H9 (cell line): Measurements from ENCODE around the gene ABCB8. TPM values are rescaled to one million over a fixed set of nuclear protein-coding genes. Genes with fewer than 3 reads are reported as not detected.

Source experiments
- DNase-seq: peaks from one replicate; pipeline ENCODE4 v3.0.0-alpha.2; 2017
- H2AFZ ChIP-seq: one replicate; pipeline ENCODE4 v1.6.1; 2013; ENCODE audit warnings: mild to moderate bottlenecking, low read length, control low read depth, moderate library complexity
- H2AK5ac ChIP-seq: 2 replicates; pipeline ENCODE4 v1.6.1; 2013; ENCODE audit warnings: low read length, control low read depth, mixed read lengths; ENCODE audit not compliant: insufficient read length
- H2BK120ac ChIP-seq: one replicate; pipeline ENCODE4 v1.6.1; 2013; ENCODE audit warnings: low read depth, mild to moderate bottlenecking, low read length, control low read depth, inconsistent platforms; ENCODE audit not compliant: poor library complexity, severe bottlenecking
- H2BK12ac ChIP-seq: 2 replicates; pipeline ENCODE4 v1.6.1; 2013; ENCODE audit warnings: low read length, control low read depth, mixed read lengths, low read depth; ENCODE audit not compliant: insufficient read length
- H2BK15ac ChIP-seq: 2 replicates; pipeline ENCODE4 v1.6.1; 2013; ENCODE audit warnings: low read depth, low read length, control low read depth
- H2BK20ac ChIP-seq: one replicate; pipeline ENCODE4 v1.6.1; 2013; ENCODE audit warnings: low read depth, mild to moderate bottlenecking, low read length, control low read depth, inconsistent platforms; ENCODE audit not compliant: poor library complexity, severe bottlenecking
- H2BK5ac ChIP-seq: 2 replicates; pipeline ENCODE4 v1.6.1; 2013; ENCODE audit warnings: low read length, control low read depth, mixed read lengths; ENCODE audit not compliant: insufficient read length
- H3K14ac ChIP-seq: 2 replicates; pipeline ENCODE4 v1.6.1; 2013; ENCODE audit warnings: low read length, control low read depth; ENCODE audit not compliant: insufficient read depth
- H3K18ac ChIP-seq: 2 replicates; pipeline ENCODE4 v1.6.1; 2013; ENCODE audit warnings: low read depth, mild to moderate bottlenecking, mixed read lengths, low read length, control low read depth; ENCODE audit not compliant: insufficient read length
- H3K23ac ChIP-seq: 2 replicates; pipeline ENCODE4 v1.6.1; 2013; ENCODE audit warnings: low read length, control low read depth, mixed read lengths, low read depth; ENCODE audit not compliant: insufficient read length
- H3K23me2 ChIP-seq: 2 replicates; pipeline ENCODE4 v1.6.1; 2013; ENCODE audit warnings: low read depth, mild to moderate bottlenecking, mixed read lengths, low read length, control low read depth; ENCODE audit not compliant: insufficient read length, poor library complexity, severe bottlenecking
- H3K27ac ChIP-seq: 2 replicates; pipeline ENCODE4 v1.5.1; 2013; ENCODE audit warnings: low read length, control low read depth, mixed read lengths, low read depth; ENCODE audit not compliant: insufficient read length
- H3K27me3 ChIP-seq: 2 replicates; pipeline ENCODE4 v1.6.1; 2013; ENCODE audit warnings: low read length, control low read depth, inconsistent platforms; ENCODE audit not compliant: insufficient read depth
- H3K4ac ChIP-seq: 2 replicates; pipeline ENCODE4 v1.6.1; 2013; ENCODE audit warnings: low read depth, mild to moderate bottlenecking, control low read depth, inconsistent platforms, low read length, moderate library complexity
- H3K4me1 ChIP-seq: 2 replicates; pipeline ENCODE4 v1.6.1; 2013; ENCODE audit warnings: low read length, control low read depth, inconsistent platforms; ENCODE audit not compliant: insufficient read depth
- H3K4me2 ChIP-seq: 2 replicates; pipeline ENCODE4 v1.6.1; 2013; ENCODE audit warnings: low read length, control low read depth, mixed read lengths; ENCODE audit not compliant: insufficient read length, insufficient read depth
- H3K56ac ChIP-seq: 2 replicates; pipeline ENCODE4 v1.6.1; 2013; ENCODE audit warnings: low read depth, mild to moderate bottlenecking, mixed read lengths, low read length, control low read depth; ENCODE audit not compliant: insufficient read length
- H3K79me1 ChIP-seq: 2 replicates; pipeline ENCODE4 v1.6.1; 2013; ENCODE audit warnings: low read depth, mild to moderate bottlenecking, moderate library complexity, low read length, control low read depth, inconsistent platforms; ENCODE audit not compliant: insufficient read depth, poor library complexity, severe bottlenecking
- H3K79me2 ChIP-seq: 2 replicates; pipeline ENCODE4 v1.6.1; 2013; ENCODE audit warnings: low read length, control low read depth, inconsistent platforms; ENCODE audit not compliant: insufficient read depth
- H3K9ac ChIP-seq: 2 replicates; pipeline ENCODE4 v1.6.1; 2013; ENCODE audit warnings: low read length, control low read depth, mixed read lengths; ENCODE audit not compliant: insufficient read length; ENCODE audit errors: extremely low read depth
- H3K9me3 ChIP-seq: one replicate; pipeline ENCODE4 v1.6.1; 2013; ENCODE audit warnings: low read depth, low read length, inconsistent platforms; ENCODE audit not compliant: control insufficient read depth
- H3T11ph ChIP-seq: one replicate; pipeline ENCODE4 v1.6.1; 2013; ENCODE audit warnings: mild to moderate bottlenecking, low read length, control low read depth, inconsistent platforms
- H4K20me1 ChIP-seq: one replicate; pipeline ENCODE4 v1.6.1; 2013; ENCODE audit not compliant: control insufficient read depth, insufficient read length, insufficient read depth
- H4K5ac ChIP-seq: 2 replicates; pipeline ENCODE4 v1.6.1; 2013; ENCODE audit warnings: low read depth, mild to moderate bottlenecking, mixed read lengths, low read length, control low read depth; ENCODE audit not compliant: insufficient read length
- H4K8ac ChIP-seq: replicated peaks from 2 replicates; pipeline ENCODE4 v1.6.1; 2013; ENCODE audit warnings: low read length, control low read depth, mixed read lengths, low read depth; ENCODE audit not compliant: insufficient read length
- H4K91ac ChIP-seq: 2 replicates; pipeline ENCODE4 v1.6.1; 2013; ENCODE audit warnings: low read depth, mild to moderate bottlenecking, moderate library complexity, mixed read lengths, low read length, control low read depth; ENCODE audit not compliant: insufficient read length
- H3K27ac Mint-ChIP-seq, 3 experiments: 2 replicates in 2 of 3; 3 replicates in 1 of 3; pipeline ENCODE4 v1.8.0; 2020 to 2021; ENCODE audit warnings: mixed read lengths in 3 of 3, mild to moderate bottlenecking in 1 of 3, moderate library complexity in 1 of 3
- H3K27me3 Mint-ChIP-seq: 2 replicates; pipeline ENCODE4 v1.8.0; 2021; ENCODE audit warnings: low read depth, mild to moderate bottlenecking, moderate library complexity, mixed read lengths
- H3K36me3 Mint-ChIP-seq, 3 experiments: 2 replicates in 2 of 3; 3 replicates in 1 of 3; pipeline ENCODE4 v1.8.0; 2020 to 2021; ENCODE audit warnings: low read depth in 3 of 3, mixed read lengths in 3 of 3; ENCODE audit not compliant: insufficient read depth in 1 of 3
- H3K4me1 Mint-ChIP-seq, 2 experiments: 2 replicates each; pipeline ENCODE4 v1.8.0; 2020; ENCODE audit warnings: mixed read lengths in 2 of 2
- H3K4me3 Mint-ChIP-seq, 2 experiments: 2 replicates in 1 of 2; 3 replicates in 1 of 2; pipeline ENCODE4 v1.8.0; 2020 to 2021; ENCODE audit warnings: mild to moderate bottlenecking in 2 of 2, mixed read lengths in 2 of 2, moderate library complexity in 1 of 2
- H3K9me3 Mint-ChIP-seq, 2 experiments: 2 replicates in 1 of 2; 3 replicates in 1 of 2; pipeline ENCODE4 v1.8.0; 2020; ENCODE audit warnings: mild to moderate bottlenecking in 2 of 2, mixed read lengths in 2 of 2, moderate library complexity in 1 of 2
- CTCF ChIP-seq: fragments of 200-600 bp; sonication (generic); conservative IDR thresholded peaks from 3 replicates; pipeline ENCODE4 v1.8.0; 2021; ENCODE audit warnings: antibody characterized with exemption, mild to moderate bottlenecking
- WGBS: extraction: QIAGEN DNeasy Blood & Tissue Kit; methylation state at CpG from one replicate; pipeline ENCODE4 v1.1.7; 2013; ENCODE audit warnings: missing lambda C conversion rate, low lambda C conversion rate, mixed read lengths; ENCODE audit not compliant: insufficient read length; ENCODE audit errors: extremely low coverage; 5-methylcytosine and 5-hydroxymethylcytosine counted together
- total RNA-seq: library from RNA; stranded (reverse); gene quantifications from 2 replicates; pipeline ENCODE4 v1.2.1, GENCODE V29; 2021

ABCB8 gene
- total RNA-seq, 1 experiment from 2014 or later = 22.1 TPM

- H3K27me3 ChIP-seq = no peaks in the 10 kb centered on the region
- Mint-ChIP-seq H3K4me1 (peaks cover 18 to 20% of the 10 kb centered on the region in 2 experiments), H3K36me3 (peaks cover 31 to 58% (median 57%) of the 10 kb centered on the region in 3 experiments), H3K27ac (no peak overlapping the region), H3K9me3 (no peaks in the 10 kb centered on the region; a peak in 1 of 5 replicates), H3K4me3 (no peak overlapping the region), H3K27me3 (peaks cover 1% of the 10 kb centered on the region; the same call in 1 of the 2 replicates)
- DNase-seq = no peak
- no peak for TF ChIP-seq CTCF
- H2AK5ac ChIP-seq = no peak overlapping the region
- no peak overlapping the region for H2BK5ac ChIP-seq
- H3K23ac ChIP-seq = no peak overlapping the region
- no peak overlapping the region for H3K27ac ChIP-seq
- no peak overlapping the region for H3T11ph ChIP-seq
- no peak overlapping the region for H4K5ac ChIP-seq
- H3K4me2 ChIP-seq = no peak overlapping the region
- no peaks in the 10 kb centered on the region for H3K4me1 ChIP-seq
- H4K8ac ChIP-seq = no peak overlapping the region
- H3K4ac ChIP-seq = no peak overlapping the region
- no peaks in the 10 kb centered on the region for H3K79me1 ChIP-seq
- H2BK120ac ChIP-seq = no peak overlapping the region
- no peak overlapping the region for H3K9ac ChIP-seq
- H4K91ac ChIP-seq = no peak overlapping the region
- H3K56ac ChIP-seq = no peak overlapping the region
- H2BK15ac ChIP-seq = no peak overlapping the region
- H4K20me1 ChIP-seq = no peaks in the 10 kb centered on the region
- no peak overlapping the region for H2BK20ac ChIP-seq
- no peaks in the 10 kb centered on the region for H3K23me2 ChIP-seq
- no peak overlapping the region for H3K14ac ChIP-seq
- no CpG with 5 or more reads among the region's 17 CpGs for WGBS
- no peak overlapping the region for H3K18ac ChIP-seq
- H2BK12ac ChIP-seq = no peak overlapping the region
- H3K9me3 ChIP-seq = no peaks in the 10 kb centered on the region
- no peaks in the 10 kb centered on the region for H3K79me2 ChIP-seq
- no peak overlapping the region for H2AFZ ChIP-seq
Measured at GRCh38 chr7:151073990-151074389, 45.7 kb downstream of the ABCB8 start.
